Stimulated activated CD8-positive, alpha-beta memory T cell treated with anti-CD3 and anti-CD28 coated beads, Interleukin-15, amount 100 ng/mL, for 24 hours (primary cell): Measurements from ENCODE around the gene BBS9.

ENCODE experiments used
- DNase-seq: peaks from one replicate; pipeline ENCODE4 v3.0.0-alpha.2; 2020; ENCODE audit warnings: low read depth

Gene BBS9

GRCh38 chr7:33369888-33370287, 240.5 kb downstream of the BBS9 start:
- DNase-seq, result no peak

GRCh38 chr7:33373195-33373594, 243.8 kb downstream of the BBS9 start:
- DNase-seq, result no peak

GRCh38 chr7:33379891-33380525, 250.6 kb downstream of the BBS9 start:
- DNase-seq, result no peak

- DNase-seq, result no peak
These were observed 259.0 kb downstream of the BBS9 start for GRCh38 chr7:33388332-33388731.

DNA sequence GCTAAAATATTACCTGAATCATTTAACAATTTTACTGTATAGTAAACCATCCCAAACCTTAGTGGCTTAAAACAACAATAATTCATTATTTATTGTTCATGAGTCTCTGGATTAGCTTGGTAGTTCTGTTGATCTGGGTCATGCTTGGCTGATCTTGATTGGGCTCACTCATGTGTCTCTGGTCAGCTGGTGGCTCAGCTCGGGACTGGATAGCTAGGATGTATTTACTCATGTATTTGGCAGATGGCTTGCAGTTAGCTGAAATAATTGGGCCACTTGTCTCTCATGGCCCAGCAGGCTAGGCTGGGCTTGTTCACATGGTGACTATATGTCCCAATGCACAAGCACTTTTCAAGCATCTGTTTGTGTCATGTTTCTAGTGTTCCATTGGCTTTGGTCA, 262.8 kb downstream of the BBS9 start:
- no peak for DNase-seq

DNA sequence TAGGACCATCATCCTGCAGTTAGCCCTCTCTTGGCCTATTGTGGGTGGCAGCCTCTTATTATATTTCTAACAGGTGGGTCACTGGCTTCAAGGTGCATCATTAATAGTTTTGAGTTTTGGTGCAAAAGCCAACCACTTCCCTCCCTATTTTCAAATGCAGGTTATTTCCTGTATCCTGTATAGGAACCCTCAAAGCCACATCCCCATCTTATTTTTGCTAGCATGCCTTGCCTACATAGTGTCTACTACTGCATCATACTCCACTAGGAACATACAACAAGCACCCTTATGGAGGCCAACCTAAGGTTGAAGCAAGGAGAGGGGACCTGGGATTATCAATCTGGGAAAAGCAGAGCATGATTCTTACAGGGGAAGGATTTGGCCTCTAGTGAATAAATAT, 264.4 kb downstream of the BBS9 start:
- DNase-seq, result no peak

GRCh38 chr7:33395340-33395739, 266.0 kb downstream of the BBS9 start:
- DNase-seq, result no peak

- no peak for DNase-seq
These were observed 270.3 kb downstream of the BBS9 start for GRCh38 chr7:33399528-33400213.

DNA sequence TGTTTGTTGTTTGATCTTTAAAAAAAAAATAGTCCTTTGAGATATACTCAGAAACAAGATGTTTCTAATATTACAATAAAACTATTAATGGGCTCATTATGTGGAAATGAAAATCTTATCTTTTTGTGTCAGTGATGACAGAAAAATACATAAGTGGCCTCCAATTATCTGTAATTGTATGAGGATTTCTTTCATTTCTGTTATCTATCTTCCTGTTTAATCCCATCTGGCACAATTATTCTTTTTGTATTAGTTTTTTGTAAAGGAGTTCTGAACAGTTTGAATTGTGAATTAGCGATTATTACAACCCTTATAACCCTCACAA, 270.8 kb downstream of the BBS9 start:
- no peak for DNase-seq

DNA sequence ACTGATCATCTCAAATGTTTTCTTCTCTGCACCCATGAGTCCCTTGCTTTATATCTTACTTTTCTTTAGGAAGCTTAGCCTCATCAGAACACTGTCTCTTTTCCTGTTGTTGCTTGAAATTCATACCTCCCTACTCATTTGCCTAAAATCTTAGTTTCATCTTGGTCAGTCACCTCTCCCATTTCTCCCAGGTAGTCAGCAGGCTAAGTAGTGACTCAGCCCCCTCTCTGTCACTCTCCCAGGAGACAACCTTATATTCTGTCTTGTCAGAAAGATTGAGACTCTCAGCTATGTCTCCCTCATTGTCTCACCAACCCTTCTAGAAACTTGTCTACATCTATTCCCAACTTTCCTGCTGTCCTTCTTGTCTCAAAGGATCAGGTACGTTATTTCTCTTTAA, 280.9 kb downstream of the BBS9 start:
- no peak for DNase-seq

DNA sequence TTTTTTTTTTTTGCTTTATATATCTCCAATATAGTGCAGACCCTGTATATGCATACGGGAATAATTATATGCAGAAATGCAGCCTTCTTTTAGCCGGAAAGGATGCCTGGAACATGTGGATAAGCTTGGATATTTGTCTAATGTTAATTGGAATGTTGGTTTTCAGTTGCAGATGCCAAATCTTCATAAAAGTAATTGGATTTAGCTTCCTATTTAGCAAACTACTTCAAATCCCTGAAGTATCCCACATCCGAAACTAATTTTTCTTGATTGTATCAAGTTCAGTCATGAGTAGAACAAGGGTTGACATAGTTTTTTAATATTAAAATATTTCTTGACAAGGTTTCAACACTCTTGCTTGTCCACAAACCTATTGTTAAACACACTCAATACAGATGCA, 281.7 kb downstream of the BBS9 start:
- no peak for DNase-seq

DNA sequence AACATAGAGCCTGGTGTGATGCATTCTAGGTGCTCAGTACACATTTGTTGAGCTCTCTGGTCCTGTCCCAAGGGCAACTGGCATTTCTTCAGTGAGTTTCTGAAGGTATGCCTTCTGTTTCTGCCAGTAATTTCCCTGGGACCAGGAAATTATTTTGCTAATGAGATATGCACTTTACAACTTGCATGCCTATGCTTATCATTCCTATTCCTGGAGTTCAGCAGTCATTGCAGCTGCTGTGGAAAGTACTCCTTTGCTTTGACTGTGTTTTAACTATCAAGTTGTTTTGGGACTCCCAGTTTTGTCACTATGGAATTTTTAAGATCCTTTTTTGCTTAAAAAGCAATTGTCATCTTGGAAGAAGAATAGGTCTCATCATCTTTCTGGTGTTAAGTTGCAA, 283.0 kb downstream of the BBS9 start:
- no peak for DNase-seq

GRCh38 chr7:33418251-33418701, 288.9 kb downstream of the BBS9 start:
- no peak for DNase-seq

GRCh38 chr7:33420311-33420940, 291.1 kb downstream of the BBS9 start:
- no peak for DNase-seq

- no peak for DNase-seq
These were observed 292.1 kb downstream of the BBS9 start for GRCh38 chr7:33421429-33421828.

- DNase-seq, result no peak
These were observed 292.8 kb downstream of the BBS9 start for GRCh38 chr7:33422141-33422540.

- no peak for DNase-seq
These were observed 293.7 kb downstream of the BBS9 start for GRCh38 chr7:33422825-33423645.

DNA sequence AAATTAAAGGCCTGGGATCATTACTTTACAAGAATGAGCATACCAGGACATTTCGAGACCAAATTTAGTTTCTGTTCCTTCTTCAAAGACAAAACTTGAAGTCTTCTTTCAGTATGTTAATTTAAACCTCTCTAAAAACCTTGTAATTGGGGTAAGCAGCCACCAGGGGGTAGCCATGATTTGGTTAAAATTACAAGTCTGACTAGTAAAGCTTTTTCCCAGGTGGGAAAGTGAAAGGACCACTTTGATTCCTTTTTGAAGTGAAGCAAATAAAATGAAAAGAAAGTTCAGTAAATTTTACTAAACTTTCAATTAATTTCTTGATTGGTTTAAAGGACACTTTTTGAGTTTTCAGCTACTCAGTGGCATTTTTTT, 294.3 kb downstream of the BBS9 start:
- DNase-seq, result no peak

- DNase-seq, result no peak
These were observed 296.0 kb downstream of the BBS9 start for GRCh38 chr7:33425395-33425794.

DNA sequence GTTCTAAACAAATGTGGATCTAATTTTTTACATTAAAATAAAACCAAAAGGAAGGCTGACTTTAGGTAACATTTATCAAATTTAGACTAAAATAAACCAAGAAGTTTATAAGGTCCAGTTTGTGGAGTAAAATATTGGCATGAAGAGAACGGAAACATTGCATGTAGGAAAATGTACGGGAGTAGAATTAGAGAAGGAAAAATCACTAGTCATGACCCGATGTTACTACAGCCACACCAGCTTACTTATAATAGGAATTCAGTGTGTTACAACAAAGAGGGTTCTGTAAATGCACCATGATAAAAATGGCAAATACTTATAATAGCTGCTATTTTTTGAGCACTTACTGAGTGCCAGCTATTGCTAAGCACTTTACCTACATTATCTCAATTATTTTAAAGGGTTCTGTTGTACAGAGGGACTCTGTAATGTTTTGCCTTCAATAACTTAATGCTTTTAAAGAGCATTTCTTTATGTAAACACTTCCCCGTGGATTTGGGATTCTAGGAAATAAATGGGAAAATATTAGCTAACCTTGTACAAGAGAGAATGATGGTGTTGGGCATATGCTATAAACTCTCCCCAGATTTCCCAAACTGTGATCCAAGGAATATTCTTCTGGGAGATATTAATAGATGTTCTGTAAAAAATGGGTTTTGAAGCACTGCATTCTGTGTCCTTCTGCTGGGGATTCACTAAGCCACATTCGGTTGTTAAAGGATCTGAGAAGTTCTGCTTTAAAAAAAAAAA, 296.7 kb downstream of the BBS9 start:
- DNase-seq, result no peak

DNA sequence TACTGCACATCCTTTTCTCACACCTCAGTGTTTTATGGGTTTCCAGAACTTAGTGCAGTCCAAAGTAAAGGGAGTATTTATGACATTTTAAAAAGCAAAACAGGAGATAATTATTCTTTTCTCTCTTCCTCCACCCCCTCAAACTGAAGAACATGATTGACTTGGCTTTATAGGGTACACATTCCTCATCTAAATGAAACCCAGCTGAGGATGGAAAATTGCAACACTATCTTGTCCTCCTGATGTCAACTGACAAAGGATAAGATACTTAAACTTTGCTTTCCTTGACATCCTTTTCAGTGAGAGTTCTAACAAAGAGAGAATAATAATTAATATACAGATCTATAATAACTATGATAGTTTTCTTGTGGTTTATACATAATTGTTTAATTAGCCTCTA, 299.1 kb downstream of the BBS9 start:
- DNase-seq, result no peak

- no peak for DNase-seq
These were observed 302.2 kb downstream of the BBS9 start for GRCh38 chr7:33431543-33431942.
